Measurements from ENCODE around the gene PAPPA2. TPM values are rescaled to one million over a fixed set of nuclear protein-coding genes. Genes with fewer than 3 reads are reported as not detected.

Gene PAPPA2
- total RNA-seq, 1 donor: 5.8 TPM

DNA sequence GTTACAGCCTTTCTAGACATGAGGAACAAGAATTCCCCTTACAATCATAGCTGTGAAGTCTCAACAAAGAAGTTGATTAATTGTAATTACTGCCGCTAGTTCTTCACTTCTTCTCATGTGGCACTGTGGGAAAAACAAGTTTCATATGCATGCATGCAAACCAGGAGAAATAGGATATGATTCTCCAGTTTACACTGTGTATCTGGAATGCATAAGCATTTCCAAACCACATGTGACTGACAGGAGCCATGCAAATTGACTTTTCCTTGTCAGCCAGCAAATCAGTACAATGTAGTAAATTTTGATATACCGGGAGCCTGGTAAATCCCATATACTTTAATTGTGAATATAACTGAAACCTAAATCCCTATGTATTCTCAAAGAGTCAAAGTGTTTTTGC lies 279.3 kb downstream of the PAPPA2 start:
- Histone ChIP-seq H4K20me1 (ENCODE audit: insufficient read depth, low read length) (no peaks in the 10 kb centered on the region), H3K4me3 (ENCODE audit: insufficient read depth, low read length) (no peak overlapping the region), H3K4me1 (ENCODE audit: insufficient read depth, low read length) (no peaks in the 10 kb centered on the region), H3K9me3 (ENCODE audit: low read depth, low read length) (no peaks in the 10 kb centered on the region), H3K4me2 (ENCODE audit: insufficient read depth, low read length) (no peak overlapping the region), H2AFZ (ENCODE audit: low read length) (no peak overlapping the region), H3K79me2 (ENCODE audit: insufficient read depth, low read length) (no peaks in the 10 kb centered on the region), H3K27me3 (ENCODE audit: insufficient read depth, low read length) (no peaks in the 10 kb centered on the region), H3K27ac (ENCODE audit: low read depth, low read length) (no peak overlapping the region), H3K36me3 (ENCODE audit: insufficient read depth, low read length) (no peaks in the 10 kb centered on the region)
- TF ChIP-seq, protein P1, sequence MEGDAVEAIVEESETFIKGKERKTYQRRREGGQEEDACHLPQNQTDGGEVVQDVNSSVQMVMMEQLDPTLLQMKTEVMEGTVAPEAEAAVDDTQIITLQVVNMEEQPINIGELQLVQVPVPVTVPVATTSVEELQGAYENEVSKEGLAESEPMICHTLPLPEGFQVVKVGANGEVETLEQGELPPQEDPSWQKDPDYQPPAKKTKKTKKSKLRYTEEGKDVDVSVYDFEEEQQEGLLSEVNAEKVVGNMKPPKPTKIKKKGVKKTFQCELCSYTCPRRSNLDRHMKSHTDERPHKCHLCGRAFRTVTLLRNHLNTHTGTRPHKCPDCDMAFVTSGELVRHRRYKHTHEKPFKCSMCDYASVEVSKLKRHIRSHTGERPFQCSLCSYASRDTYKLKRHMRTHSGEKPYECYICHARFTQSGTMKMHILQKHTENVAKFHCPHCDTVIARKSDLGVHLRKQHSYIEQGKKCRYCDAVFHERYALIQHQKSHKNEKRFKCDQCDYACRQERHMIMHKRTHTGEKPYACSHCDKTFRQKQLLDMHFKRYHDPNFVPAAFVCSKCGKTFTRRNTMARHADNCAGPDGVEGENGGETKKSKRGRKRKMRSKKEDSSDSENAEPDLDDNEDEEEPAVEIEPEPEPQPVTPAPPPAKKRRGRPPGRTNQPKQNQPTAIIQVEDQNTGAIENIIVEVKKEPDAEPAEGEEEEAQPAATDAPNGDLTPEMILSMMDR (IDR thresholded peaks at IDR 0.05; ENCODE audit: extremely low read depth, low read depth, low read length): no peak
- no peak for DNase-seq (ENCODE audit: insufficient read length, low spot score, missing footprints)

DNA sequence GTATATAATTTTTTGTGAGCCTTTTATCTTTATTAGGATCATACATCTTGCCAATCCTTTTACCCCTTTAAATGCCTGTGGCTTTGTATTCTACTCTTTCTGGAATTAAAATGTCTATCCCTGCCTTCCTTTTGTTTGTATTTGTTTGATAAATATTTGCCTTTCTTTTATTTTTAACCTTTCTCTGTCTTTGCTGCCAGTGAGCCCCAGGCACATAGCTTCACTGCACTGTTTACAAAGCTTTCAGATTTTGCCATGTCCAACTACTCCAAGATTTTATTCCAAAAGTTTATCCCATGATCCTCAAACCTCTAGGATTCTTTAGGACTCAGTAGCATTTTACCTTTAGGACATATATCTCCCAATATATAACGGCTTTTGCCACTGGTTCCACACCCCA lies 281.2 kb downstream of the PAPPA2 start:
- Histone ChIP-seq H3K9me3 (ENCODE audit: low read depth, low read length) (no peaks in the 10 kb centered on the region), H4K20me1 (ENCODE audit: insufficient read depth, low read length) (no peaks in the 10 kb centered on the region), H3K27me3 (ENCODE audit: insufficient read depth, low read length) (no peaks in the 10 kb centered on the region), H3K4me2 (ENCODE audit: insufficient read depth, low read length) (no peak overlapping the region), H2AFZ (ENCODE audit: low read length) (no peak overlapping the region), H3K79me2 (ENCODE audit: insufficient read depth, low read length) (no peaks in the 10 kb centered on the region), H3K4me3 (ENCODE audit: insufficient read depth, low read length) (no peak overlapping the region), H3K27ac (ENCODE audit: low read depth, low read length) (no peak overlapping the region), H3K36me3 (ENCODE audit: insufficient read depth, low read length) (no peaks in the 10 kb centered on the region), H3K4me1 (ENCODE audit: insufficient read depth, low read length) (no peaks in the 10 kb centered on the region)
- no peak for DNase-seq (ENCODE audit: insufficient read length, low spot score, missing footprints)
- TF ChIP-seq, protein P1 (IDR thresholded peaks at IDR 0.05; ENCODE audit: extremely low read depth, low read depth, low read length): no peak

DNA sequence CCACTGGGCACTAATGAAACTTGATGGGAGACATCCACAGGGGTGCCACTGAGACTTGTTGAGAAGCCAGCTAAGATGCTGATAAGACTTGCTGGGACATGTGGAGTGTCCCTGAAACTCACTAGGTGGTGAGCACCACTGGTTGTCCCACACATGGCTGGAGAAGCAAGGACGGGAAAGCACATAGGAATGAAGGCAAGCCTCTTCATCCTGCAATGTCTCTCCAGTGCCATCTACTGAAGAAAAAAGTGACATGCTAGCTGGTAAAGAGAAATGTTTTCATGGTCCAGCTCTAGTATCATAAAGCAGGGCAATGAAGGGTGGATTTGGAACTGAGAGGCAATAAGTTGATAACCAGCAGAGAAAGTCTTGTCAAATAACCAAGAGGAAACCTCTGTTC lies 283.0 kb downstream of the PAPPA2 start:
- TF ChIP-seq, protein P1 (IDR thresholded peaks at IDR 0.05; ENCODE audit: extremely low read depth, low read depth, low read length): peak; percentile 15
- H3K9me3 ChIP-seq (ENCODE audit: low read depth, low read length): no peaks in the 10 kb centered on the region
- no peak overlapping the region for H2AFZ ChIP-seq (ENCODE audit: low read length)
- H3K4me1 ChIP-seq (ENCODE audit: insufficient read depth, low read length): no peaks in the 10 kb centered on the region
- H4K20me1 ChIP-seq (ENCODE audit: insufficient read depth, low read length): no peaks in the 10 kb centered on the region
- no peaks in the 10 kb centered on the region for H3K36me3 ChIP-seq (ENCODE audit: insufficient read depth, low read length)
- no peak overlapping the region for H3K4me3 ChIP-seq (ENCODE audit: insufficient read depth, low read length)
- H3K27me3 ChIP-seq (ENCODE audit: insufficient read depth, low read length): no peaks in the 10 kb centered on the region
- DNase-seq (ENCODE audit: insufficient read length, low spot score, missing footprints): no peak
- H3K79me2 ChIP-seq (ENCODE audit: insufficient read depth, low read length): no peaks in the 10 kb centered on the region
- H3K4me2 ChIP-seq (ENCODE audit: insufficient read depth, low read length): no peak overlapping the region
- no peak overlapping the region for H3K27ac ChIP-seq (ENCODE audit: low read depth, low read length)

DNA sequence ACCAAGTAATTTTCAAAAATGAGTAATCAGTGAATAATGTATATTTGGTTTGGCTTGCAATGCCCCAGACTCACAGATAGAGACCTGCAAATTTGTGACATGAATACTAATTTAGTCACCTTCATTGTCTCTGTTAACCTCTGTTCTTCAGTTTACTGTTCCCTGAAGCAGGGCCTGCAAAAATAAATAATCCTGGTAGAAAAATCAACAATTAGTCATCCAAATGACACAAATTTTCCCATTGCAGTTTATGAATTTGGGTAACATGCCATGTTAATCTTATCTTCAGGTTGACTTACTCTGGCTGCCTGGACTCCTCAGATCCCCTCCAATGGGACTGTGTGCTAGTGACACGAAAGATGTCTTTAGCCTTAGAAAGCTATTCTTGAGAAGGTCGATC lies 289.5 kb downstream of the PAPPA2 start:
- Histone ChIP-seq H2AFZ (ENCODE audit: low read length) (no peak overlapping the region), H3K27ac (ENCODE audit: low read depth, low read length) (no peak overlapping the region), H3K4me3 (ENCODE audit: insufficient read depth, low read length) (no peak overlapping the region), H3K36me3 (ENCODE audit: insufficient read depth, low read length) (no peaks in the 10 kb centered on the region), H3K79me2 (ENCODE audit: insufficient read depth, low read length) (no peaks in the 10 kb centered on the region), H4K20me1 (ENCODE audit: insufficient read depth, low read length) (no peaks in the 10 kb centered on the region), H3K4me2 (ENCODE audit: insufficient read depth, low read length) (no peak overlapping the region), H3K27me3 (ENCODE audit: insufficient read depth, low read length) (no peaks in the 10 kb centered on the region), H3K4me1 (ENCODE audit: insufficient read depth, low read length) (no peaks in the 10 kb centered on the region), H3K9me3 (ENCODE audit: low read depth, low read length) (no peaks in the 10 kb centered on the region)
- TF ChIP-seq, protein P1 (IDR thresholded peaks at IDR 0.05; ENCODE audit: extremely low read depth, low read depth, low read length): no peak
- DNase-seq (ENCODE audit: insufficient read length, low spot score, missing footprints): no peak
